Activated CD4-positive, alpha-beta T cell treated with anti-CD3 and anti-CD28 coated beads, Interleukin-2, amount 10 ng/mL, durations not matched to agents 7 days and 5 days (primary cell): ENCODE measurements around the gene PMEL. TPM values are rescaled to one million over a fixed set of nuclear protein-coding genes. Genes with fewer than 3 reads are reported as not detected.

Source experiments
- total RNA-seq, 2 experiments: library from RNA; stranded (reverse); gene quantifications; one replicate each; pipeline ENCODE4 v1.2.3, GENCODE V29; 2021

Gene PMEL
- total RNA-seq, 2 experiments from 2014 or later = 0.37 TPM; not detected in 1

Other genes with a start within 250 kb of the PMEL start
- gene BLOC1S1, start 250.0 kb downstream of the PMEL start, total RNA-seq = 100 to 1,000 TPM; 164 to 181 TPM
- gene RDH5, start 245.6 kb downstream of the PMEL start, total RNA-seq = 10 to 100 TPM; 23.3 to 25.8 TPM
- 100 to 1,000 TPM; 108 to 116 TPM for gene CD63, start 237.0 kb downstream of the PMEL start, total RNA-seq
- gene GDF11, start 222.9 kb downstream of the PMEL start, total RNA-seq = 10 to 100 TPM in 1 of 2 experiments, 1 to 10 TPM in 1; 9.7 to 10.4 TPM
- 100 to 1,000 TPM in 1 of 2 experiments, 10 to 100 TPM in 1; 87.5 to 102 TPM for gene SARNP, start 148.3 kb downstream of the PMEL start, total RNA-seq
- 10 to 100 TPM; 52.7 to 67.1 TPM for gene ORMDL2, start 148.0 kb downstream of the PMEL start, total RNA-seq
- gene DNAJC14, start 136.5 kb downstream of the PMEL start, total RNA-seq = 10 to 100 TPM; 32.6 to 35.8 TPM
- gene MMP19, start 123.1 kb downstream of the PMEL start, total RNA-seq = not detected
- gene PYM1, start 38.1 kb downstream of the PMEL start, total RNA-seq = 10 to 100 TPM; 50.3 to 50.7 TPM
- 100 to 1,000 TPM; 766 to 771 TPM for gene DGKA, start 34.9 kb downstream of the PMEL start, total RNA-seq
- 100 to 1,000 TPM in 1 of 2 experiments, 10 to 100 TPM in 1; 96.6 to 106 TPM for gene CDK2, start 788 bp upstream of the PMEL start, total RNA-seq
- gene RAB5B, start 8.0 kb upstream of the PMEL start, total RNA-seq = 10 to 100 TPM; 56.9 to 58.1 TPM
- 1 to 10 TPM; 2.4 to 3.5 TPM for gene SUOX, start 31.2 kb upstream of the PMEL start, total RNA-seq
- 10 to 100 TPM; 15.7 to 17.4 TPM for gene IKZF4, start 55.0 kb upstream of the PMEL start, total RNA-seq
- gene RPS26, start 75.9 kb upstream of the PMEL start, total RNA-seq = 10 to 100 TPM; 47.2 to 48.3 TPM
- 1 to 10 TPM; 1.3 to 1.5 TPM for gene ERBB3, start 114.1 kb upstream of the PMEL start, total RNA-seq
- 100 to 1,000 TPM; 244 to 289 TPM for gene PA2G4, start 138.5 kb upstream of the PMEL start, total RNA-seq
- 1,000 to 10,000 TPM; 3,940 to 4,815 TPM for gene RPL41, start 150.6 kb upstream of the PMEL start, total RNA-seq
- 1 to 10 TPM; 8.2 to 9.1 TPM for gene ZC3H10, start 152.2 kb upstream of the PMEL start, total RNA-seq
- gene ESYT1, start 162.2 kb upstream of the PMEL start, total RNA-seq = 100 to 1,000 TPM; 367 to 399 TPM
- 10 to 100 TPM; 56.6 to 63.4 TPM for gene MYL6B, start 186.5 kb upstream of the PMEL start, total RNA-seq
- gene MYL6, start 192.3 kb upstream of the PMEL start, total RNA-seq = 1,000 to 10,000 TPM; 1,336 to 1,525 TPM
- gene SMARCC2, start 223.4 kb upstream of the PMEL start, total RNA-seq = 100 to 1,000 TPM; 140 to 173 TPM